Vagina (tissue), 2 donors: Measurements from ENCODE around the gene RPUSD1.

Experiments
- POLR2AphosphoS5 ChIP-seq, 2 donors: sonication (generic); formaldehyde crosslinking; IDR thresholded peaks; one replicate each; pipeline ENCODE4 v1.9.0; 2017; ENCODE audit warnings: antibody characterized with exemption in 2 of 2, mild to moderate bottlenecking in 2 of 2, low read depth in 1 of 2; ENCODE audit not compliant: insufficient read depth in 1 of 2
- TF ChIP-seq, protein P1 (sequence below), 3 experiments: fragments of 450-650 bp in 2 of 3; fragments of 200-600 bp in 1 of 3; sonication (generic) in 1 of 3; IDR thresholded peaks; one replicate each; pipeline ENCODE4 v1.5.1; 2017 to 2019; ENCODE audit warnings: antibody characterized with exemption in 3 of 3, mild to moderate bottlenecking in 2 of 3, moderate library complexity in 2 of 3

DNA sequence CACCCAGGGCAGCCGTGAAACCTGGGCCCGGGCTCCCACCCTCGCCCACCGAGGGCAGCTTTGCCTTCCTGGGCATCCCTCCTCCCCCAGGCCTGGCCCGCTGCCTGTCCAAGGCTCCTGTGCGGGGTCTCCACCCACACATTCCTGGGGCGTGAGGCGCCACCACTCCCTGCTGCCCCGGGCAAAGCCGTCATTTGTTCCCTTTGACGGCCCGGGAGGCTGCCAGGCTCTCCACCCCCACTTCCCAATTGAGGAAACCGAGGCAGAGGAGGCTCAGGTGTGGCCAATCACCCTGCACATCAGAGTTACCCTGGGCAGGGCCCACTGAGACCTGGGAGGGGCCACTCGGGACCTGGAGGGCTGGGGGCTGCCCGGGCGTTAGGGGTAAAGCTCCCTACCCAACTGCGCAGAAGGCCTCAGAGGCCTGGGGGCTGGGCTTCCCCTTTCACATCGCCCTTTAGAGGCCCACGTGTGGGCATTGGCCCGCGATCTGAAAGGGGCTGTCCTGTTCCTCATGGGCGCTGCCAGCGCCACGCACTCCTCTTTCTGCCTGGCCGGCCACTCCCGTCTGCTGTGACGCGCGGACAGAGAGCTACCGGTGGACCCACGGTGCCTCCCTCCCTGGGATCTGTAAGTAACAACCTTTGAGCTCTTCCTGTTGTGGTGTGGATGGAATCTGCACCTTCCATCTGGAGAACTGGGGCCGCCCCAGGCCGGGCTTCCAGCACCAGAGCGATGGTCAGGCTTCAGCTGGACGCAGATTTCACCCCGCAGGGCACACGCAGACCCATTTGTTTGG is 27.4 kb downstream of the RPUSD1 start, which contains the start of gene MSLN:
- TF ChIP-seq, protein P1, sequence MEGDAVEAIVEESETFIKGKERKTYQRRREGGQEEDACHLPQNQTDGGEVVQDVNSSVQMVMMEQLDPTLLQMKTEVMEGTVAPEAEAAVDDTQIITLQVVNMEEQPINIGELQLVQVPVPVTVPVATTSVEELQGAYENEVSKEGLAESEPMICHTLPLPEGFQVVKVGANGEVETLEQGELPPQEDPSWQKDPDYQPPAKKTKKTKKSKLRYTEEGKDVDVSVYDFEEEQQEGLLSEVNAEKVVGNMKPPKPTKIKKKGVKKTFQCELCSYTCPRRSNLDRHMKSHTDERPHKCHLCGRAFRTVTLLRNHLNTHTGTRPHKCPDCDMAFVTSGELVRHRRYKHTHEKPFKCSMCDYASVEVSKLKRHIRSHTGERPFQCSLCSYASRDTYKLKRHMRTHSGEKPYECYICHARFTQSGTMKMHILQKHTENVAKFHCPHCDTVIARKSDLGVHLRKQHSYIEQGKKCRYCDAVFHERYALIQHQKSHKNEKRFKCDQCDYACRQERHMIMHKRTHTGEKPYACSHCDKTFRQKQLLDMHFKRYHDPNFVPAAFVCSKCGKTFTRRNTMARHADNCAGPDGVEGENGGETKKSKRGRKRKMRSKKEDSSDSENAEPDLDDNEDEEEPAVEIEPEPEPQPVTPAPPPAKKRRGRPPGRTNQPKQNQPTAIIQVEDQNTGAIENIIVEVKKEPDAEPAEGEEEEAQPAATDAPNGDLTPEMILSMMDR (IDR thresholded peaks at IDR 0.05), result no peak
- TF ChIP-seq POLR2AphosphoS5 (IDR thresholded peaks at IDR 0.05; ENCODE audit: insufficient read depth in 1 of 2, low read depth in 1 of 2), result no peak
